ENCODE measurements around the gene CEP192. TPM values are rescaled to one million over a fixed set of nuclear protein-coding genes. Genes with fewer than 3 reads are reported as not detected.
A peak's percentile ranks its signal among the peaks of the same experiment; 100 is the strongest.

The CEP192 gene
- total and polyA plus RNA-seq, 2 of the 4 experiments (the other 2 are of a cell fraction): 17.2 to 29.0 TPM

GRCh38 chr18:13136904-13137669 is 145.9 kb downstream of the CEP192 start:
- H2BK15ac ChIP-seq (ENCODE audit: low read depth, low read length): no peak overlapping the region
- H2AFZ ChIP-seq (replicated peaks; ENCODE audit: low read length, poor library complexity): peak overlapping the region; percentile 89
- no peaks in the 10 kb centered on the region; the same call in 1 of the 2 replicates for H3K9me1 ChIP-seq (ENCODE audit: insufficient read depth, low read length)
- ATAC-seq (ENCODE audit: low read depth) (peak; percentile 78), DNase-seq (no peak)
- peak overlapping the region; percentile 21; the same call in 1 of the 2 replicates for H3K9ac ChIP-seq (ENCODE audit: low read depth, low read length)
- ChIA-PET POLR2A (ENCODE audit: unreplicated experiment) (no interaction called here), CTCF (no interaction called here)
- dilution Hi-C loops (cut with HindIII; ENCODE audit: low sequenced_read_pairs, unreplicated experiment) (no loop called here), intact Hi-C loops (cut with micrococcal nuclease) (no loop called here), in situ Hi-C loops (cut with MboI; ENCODE audit: low sequenced_read_pairs) (no loop called here)
- peak overlapping the region; percentile 77 for H3K4me2 ChIP-seq (ENCODE audit: low read depth, low read length)
- H4K5ac ChIP-seq (ENCODE audit: low read depth, low read length): no peak overlapping the region
- H3K27ac ChIP-seq (ENCODE audit: insufficient read depth, low read length): no peak overlapping the region
- H3K79me1 ChIP-seq (ENCODE audit: low read depth in 1 of 2, low read length in 2 of 2): no peaks in the 10 kb centered on the region
- no peaks in the 10 kb centered on the region for H4K20me1 ChIP-seq (ENCODE audit: insufficient read depth, low read length)
- no peak overlapping the region for H3K4ac ChIP-seq (ENCODE audit: low read depth, low read length)
- no peaks in the 10 kb centered on the region for H3K4me1 ChIP-seq (ENCODE audit: control insufficient read depth, insufficient read depth, low read length)
- no peaks in the 10 kb centered on the region for H3K36me3 ChIP-seq (ENCODE audit: control insufficient read depth, insufficient read depth, low read length)
- H2BK20ac ChIP-seq (ENCODE audit: low read depth, low read length): no peak overlapping the region
- no peak overlapping the region for H2BK120ac ChIP-seq (ENCODE audit: low read depth, low read length)
- H2BK5ac ChIP-seq (ENCODE audit: low read depth, low read length, poor library complexity, severe bottlenecking): no peak overlapping the region
- H3K9me3 ChIP-seq (ENCODE audit: control insufficient read depth, insufficient read depth, low read length): no peaks in the 10 kb centered on the region; the same call in 1 of the 2 replicates
- H3K4me3 ChIP-seq (ENCODE audit: insufficient read depth, low read depth, low read length): peak overlapping the region; percentile 53
- H4K8ac ChIP-seq (ENCODE audit: low read depth in 2 of 2, low read length in 2 of 2): no peak overlapping the region; a peak in 1 of 4 replicates
- peaks cover 3% of the 10 kb centered on the region for H3K27me3 ChIP-seq (ENCODE audit: control insufficient read depth, insufficient read depth, low read length)
- no peak overlapping the region for H4K91ac ChIP-seq (ENCODE audit: insufficient read depth, low read depth, low read length)
- H2AK9ac ChIP-seq (replicated peaks; ENCODE audit: low read depth, low read length, poor library complexity): no peak overlapping the region
- no peak overlapping the region for H3K18ac ChIP-seq (ENCODE audit: low read depth, low read length)
- no peak for TF ChIP-seq MXI1 (IDR thresholded peaks at IDR 0.05; ENCODE audit: borderline replicate concordance, low read depth, low read length)
- no peak for TF ChIP-seq NFE2L2 (IDR thresholded peaks at IDR 0.05; ENCODE audit: low read depth, low read length)
- TF ChIP-seq, protein P1, sequence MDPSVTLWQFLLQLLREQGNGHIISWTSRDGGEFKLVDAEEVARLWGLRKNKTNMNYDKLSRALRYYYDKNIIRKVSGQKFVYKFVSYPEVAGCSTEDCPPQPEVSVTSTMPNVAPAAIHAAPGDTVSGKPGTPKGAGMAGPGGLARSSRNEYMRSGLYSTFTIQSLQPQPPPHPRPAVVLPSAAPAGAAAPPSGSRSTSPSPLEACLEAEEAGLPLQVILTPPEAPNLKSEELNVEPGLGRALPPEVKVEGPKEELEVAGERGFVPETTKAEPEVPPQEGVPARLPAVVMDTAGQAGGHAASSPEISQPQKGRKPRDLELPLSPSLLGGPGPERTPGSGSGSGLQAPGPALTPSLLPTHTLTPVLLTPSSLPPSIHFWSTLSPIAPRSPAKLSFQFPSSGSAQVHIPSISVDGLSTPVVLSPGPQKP (IDR thresholded peaks at IDR 0.05; ENCODE audit: borderline replicate concordance, low read depth, low read length): no peak
- TF ChIP-seq USF2 (IDR thresholded peaks at IDR 0.05; ENCODE audit: low read depth, low read length): no peak
- TF ChIP-seq, protein P2, sequence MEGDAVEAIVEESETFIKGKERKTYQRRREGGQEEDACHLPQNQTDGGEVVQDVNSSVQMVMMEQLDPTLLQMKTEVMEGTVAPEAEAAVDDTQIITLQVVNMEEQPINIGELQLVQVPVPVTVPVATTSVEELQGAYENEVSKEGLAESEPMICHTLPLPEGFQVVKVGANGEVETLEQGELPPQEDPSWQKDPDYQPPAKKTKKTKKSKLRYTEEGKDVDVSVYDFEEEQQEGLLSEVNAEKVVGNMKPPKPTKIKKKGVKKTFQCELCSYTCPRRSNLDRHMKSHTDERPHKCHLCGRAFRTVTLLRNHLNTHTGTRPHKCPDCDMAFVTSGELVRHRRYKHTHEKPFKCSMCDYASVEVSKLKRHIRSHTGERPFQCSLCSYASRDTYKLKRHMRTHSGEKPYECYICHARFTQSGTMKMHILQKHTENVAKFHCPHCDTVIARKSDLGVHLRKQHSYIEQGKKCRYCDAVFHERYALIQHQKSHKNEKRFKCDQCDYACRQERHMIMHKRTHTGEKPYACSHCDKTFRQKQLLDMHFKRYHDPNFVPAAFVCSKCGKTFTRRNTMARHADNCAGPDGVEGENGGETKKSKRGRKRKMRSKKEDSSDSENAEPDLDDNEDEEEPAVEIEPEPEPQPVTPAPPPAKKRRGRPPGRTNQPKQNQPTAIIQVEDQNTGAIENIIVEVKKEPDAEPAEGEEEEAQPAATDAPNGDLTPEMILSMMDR (conservative IDR thresholded peaks at IDR 0.05; ENCODE audit: low read depth, low read length): no peak
- no peak for TF ChIP-seq CHD1 (IDR thresholded peaks at IDR 0.05; ENCODE audit: low read depth, low read length)
- no peak for TF ChIP-seq POLR2A (IDR thresholded peaks at IDR 0.05; ENCODE audit: low read depth, low read length)
- TF ChIP-seq BHLHE40 (IDR thresholded peaks at IDR 0.05; ENCODE audit: low read depth, low read length): no peak
- H3K23ac ChIP-seq (ENCODE audit: low read depth, low read length): no peak overlapping the region
- WGBS, 2 experiments (ENCODE audit: extremely low coverage in 2 of 2, insufficient read length in 1 of 2): 3% methylated on average over 35 of the region's 74 CpGs; no CpG with 5 or more reads in 1 of the 2 experiments
- BruUV-seq (replicated peaks): no TSS peak
- no peak overlapping the region for H3K56ac ChIP-seq (ENCODE audit: extremely low read depth, insufficient read depth, low read length)
- no peak overlapping the region for H2AK5ac ChIP-seq (ENCODE audit: low read depth, low read length)
- no peak overlapping the region for H3K14ac ChIP-seq (replicated peaks; ENCODE audit: low read depth, low read length)

Data from IMR-90 (cell line).